Gastrocnemius medialis (tissue), 4 donors: Measurements from ENCODE around the gene MARCHF3.
"Not testable (repeated sequence)": the region's sequence is repeated elsewhere in the genome, so short reads cannot be mapped to it uniquely, and the experiment has no call there.

Experiments
- POLR2A ChIP-seq, 2 donors: fragments of 450-650 bp; IDR thresholded peaks; one replicate each; pipeline ENCODE4 v1.6.1; 2017; ENCODE audit warnings: antibody characterized with exemption in 2 of 2, mild to moderate bottlenecking in 2 of 2, moderate library complexity in 2 of 2
- TF ChIP-seq, protein P1 (sequence below), 5 experiments: fragments of 450-650 bp in 3 of 5; fragments of 200-600 bp in 2 of 5; sonication (generic) in 2 of 5; IDR thresholded peaks in 4 of 5; conservative IDR thresholded peaks in 1 of 5; 1 replicate in 4 of 5; 2 replicates in 1 of 5; pipeline ENCODE4 v1.5.1; 2016 to 2019; ENCODE audit warnings: antibody characterized with exemption in 5 of 5, mild to moderate bottlenecking in 3 of 5, moderate library complexity in 3 of 5

DNA sequence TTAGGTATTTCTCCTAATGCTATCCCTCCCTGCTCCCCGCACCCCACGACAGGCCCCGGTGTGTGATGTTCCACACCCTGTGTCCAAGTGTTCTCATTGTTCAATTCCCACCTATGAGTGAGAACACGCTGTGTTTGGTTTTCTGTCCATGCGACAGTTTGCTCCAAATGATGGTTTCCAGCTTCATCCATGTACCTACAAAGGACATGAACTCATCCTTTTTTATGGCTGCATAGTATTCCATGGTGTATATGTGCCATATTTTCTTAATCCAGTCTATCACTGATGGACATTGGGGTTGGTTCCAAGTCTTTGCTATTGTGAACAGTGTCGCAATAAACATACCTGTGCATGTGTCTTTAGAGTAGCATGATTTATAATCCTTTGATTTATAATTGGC is 23.2 kb upstream of the MARCHF3 start:
- TF ChIP-seq, protein P1, sequence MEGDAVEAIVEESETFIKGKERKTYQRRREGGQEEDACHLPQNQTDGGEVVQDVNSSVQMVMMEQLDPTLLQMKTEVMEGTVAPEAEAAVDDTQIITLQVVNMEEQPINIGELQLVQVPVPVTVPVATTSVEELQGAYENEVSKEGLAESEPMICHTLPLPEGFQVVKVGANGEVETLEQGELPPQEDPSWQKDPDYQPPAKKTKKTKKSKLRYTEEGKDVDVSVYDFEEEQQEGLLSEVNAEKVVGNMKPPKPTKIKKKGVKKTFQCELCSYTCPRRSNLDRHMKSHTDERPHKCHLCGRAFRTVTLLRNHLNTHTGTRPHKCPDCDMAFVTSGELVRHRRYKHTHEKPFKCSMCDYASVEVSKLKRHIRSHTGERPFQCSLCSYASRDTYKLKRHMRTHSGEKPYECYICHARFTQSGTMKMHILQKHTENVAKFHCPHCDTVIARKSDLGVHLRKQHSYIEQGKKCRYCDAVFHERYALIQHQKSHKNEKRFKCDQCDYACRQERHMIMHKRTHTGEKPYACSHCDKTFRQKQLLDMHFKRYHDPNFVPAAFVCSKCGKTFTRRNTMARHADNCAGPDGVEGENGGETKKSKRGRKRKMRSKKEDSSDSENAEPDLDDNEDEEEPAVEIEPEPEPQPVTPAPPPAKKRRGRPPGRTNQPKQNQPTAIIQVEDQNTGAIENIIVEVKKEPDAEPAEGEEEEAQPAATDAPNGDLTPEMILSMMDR (IDR thresholded peaks at IDR 0.05 in 4 of 5, conservative IDR thresholded peaks at IDR 0.05 in 1 of 5) = not testable (repeated sequence)
- TF ChIP-seq POLR2A (IDR thresholded peaks at IDR 0.05) = not testable (repeated sequence)
